KMS-11 (cell line): ENCODE results near the gene ATP5F1E.
A peak's percentile ranks its signal among the peaks of the same experiment; 100 is the strongest.

Source experiments
- H2AFZ ChIP-seq: fragments of 200-600 bp; sonication (generic); 2 replicates; pipeline ENCODE4 v1.6.1; 2016; ENCODE audit warnings: antibody characterized with exemption, mixed run types, low read depth
- H3K27ac ChIP-seq: fragments of 200-600 bp; sonication (generic); 2 replicates; pipeline ENCODE4 v1.6.1; 2016; ENCODE audit warnings: mild to moderate bottlenecking, mixed run types
- H3K27me3 ChIP-seq: fragments of 200-600 bp; sonication (generic); 2 replicates; pipeline ENCODE4 v1.6.1; 2017; ENCODE audit warnings: mild to moderate bottlenecking, low read depth, mixed run types, moderate library complexity; ENCODE audit not compliant: insufficient read depth
- H3K36me3 ChIP-seq: fragments of 200-600 bp; sonication (generic); 2 replicates; pipeline ENCODE4 v1.6.1; 2017; ENCODE audit warnings: mild to moderate bottlenecking, mixed run types; ENCODE audit not compliant: insufficient read depth
- H3K4me1 ChIP-seq: fragments of 200-600 bp; sonication (generic); 2 replicates; pipeline ENCODE4 v1.6.1; 2016; ENCODE audit warnings: mild to moderate bottlenecking, low read depth, mixed run types; ENCODE audit not compliant: poor library complexity, severe bottlenecking
- H3K4me2 ChIP-seq: fragments of 200-600 bp; sonication (generic); 2 replicates; pipeline ENCODE4 v1.7.0; 2016; ENCODE audit warnings: mild to moderate bottlenecking, mixed run types
- H3K4me3 ChIP-seq: fragments of 200-600 bp; sonication (generic); IDR thresholded peaks from 2 replicates; pipeline ENCODE4 v1.6.1; 2017; ENCODE audit warnings: low read depth, low read length, mixed read lengths; ENCODE audit not compliant: insufficient read depth
- H3K79me2 ChIP-seq: fragments of 200-600 bp; sonication (generic); 2 replicates; pipeline ENCODE4 v1.6.1; 2016; ENCODE audit warnings: low read depth, mixed run types; ENCODE audit not compliant: insufficient read depth
- H3K9ac ChIP-seq: fragments of 200-600 bp; sonication (generic); 2 replicates; pipeline ENCODE4 v1.6.1; 2016; ENCODE audit warnings: mild to moderate bottlenecking, mixed run types
- H4K20me1 ChIP-seq: fragments of 200-600 bp; sonication (generic); 2 replicates; pipeline ENCODE4 v1.6.1; 2016; ENCODE audit warnings: mild to moderate bottlenecking, mixed run types; ENCODE audit not compliant: insufficient read depth
- TF ChIP-seq, protein P1 (sequence below): fragments of 200-600 bp; sonication (generic); conservative IDR thresholded peaks from 2 replicates; pipeline ENCODE4 v1.6.1; 2017; ENCODE audit warnings: low read depth, mild to moderate bottlenecking, antibody characterized with exemption, low read length, moderate library complexity, mixed read lengths

The ATP5F1E gene

DNA sequence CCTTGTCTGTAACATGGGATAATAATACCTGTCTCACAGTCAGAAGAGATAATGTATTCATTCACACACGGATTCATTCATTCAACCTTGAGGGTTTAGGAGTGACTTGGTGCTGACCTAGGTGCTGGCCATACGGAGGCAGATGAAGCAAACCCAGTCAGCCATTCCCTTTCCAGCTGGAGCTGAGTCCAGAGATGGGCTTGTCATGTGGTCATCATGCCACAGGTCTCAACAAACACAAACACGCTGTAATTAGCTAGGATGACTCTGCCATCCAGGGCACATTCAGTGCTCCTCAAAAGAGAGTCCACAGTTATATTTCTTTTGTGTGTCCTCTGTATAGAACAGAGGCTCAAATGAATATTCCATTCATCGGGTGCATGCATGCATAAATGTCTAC, 29.9 kb upstream of the ATP5F1E start:
- TF ChIP-seq, protein P1, sequence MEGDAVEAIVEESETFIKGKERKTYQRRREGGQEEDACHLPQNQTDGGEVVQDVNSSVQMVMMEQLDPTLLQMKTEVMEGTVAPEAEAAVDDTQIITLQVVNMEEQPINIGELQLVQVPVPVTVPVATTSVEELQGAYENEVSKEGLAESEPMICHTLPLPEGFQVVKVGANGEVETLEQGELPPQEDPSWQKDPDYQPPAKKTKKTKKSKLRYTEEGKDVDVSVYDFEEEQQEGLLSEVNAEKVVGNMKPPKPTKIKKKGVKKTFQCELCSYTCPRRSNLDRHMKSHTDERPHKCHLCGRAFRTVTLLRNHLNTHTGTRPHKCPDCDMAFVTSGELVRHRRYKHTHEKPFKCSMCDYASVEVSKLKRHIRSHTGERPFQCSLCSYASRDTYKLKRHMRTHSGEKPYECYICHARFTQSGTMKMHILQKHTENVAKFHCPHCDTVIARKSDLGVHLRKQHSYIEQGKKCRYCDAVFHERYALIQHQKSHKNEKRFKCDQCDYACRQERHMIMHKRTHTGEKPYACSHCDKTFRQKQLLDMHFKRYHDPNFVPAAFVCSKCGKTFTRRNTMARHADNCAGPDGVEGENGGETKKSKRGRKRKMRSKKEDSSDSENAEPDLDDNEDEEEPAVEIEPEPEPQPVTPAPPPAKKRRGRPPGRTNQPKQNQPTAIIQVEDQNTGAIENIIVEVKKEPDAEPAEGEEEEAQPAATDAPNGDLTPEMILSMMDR = no peak
- Histone ChIP-seq H4K20me1 (no peaks in the 10 kb centered on the region), H3K36me3 (no peaks in the 10 kb centered on the region), H3K9ac (no peak overlapping the region), H3K79me2 (no peaks in the 10 kb centered on the region), H3K4me2 (no peak overlapping the region), H2AFZ (no peak overlapping the region), H3K27ac (no peak overlapping the region), H3K4me3 (no peak overlapping the region), H3K4me1 (no peaks in the 10 kb centered on the region), H3K27me3 (no peaks in the 10 kb centered on the region)

- no peak overlapping the region for H3K9ac ChIP-seq
- H3K79me2 ChIP-seq = no peaks in the 10 kb centered on the region
- H4K20me1 ChIP-seq = no peaks in the 10 kb centered on the region
- H3K27me3 ChIP-seq = no peaks in the 10 kb centered on the region
- no peak overlapping the region for H3K27ac ChIP-seq
- H3K4me2 ChIP-seq = no peak overlapping the region
- no peaks in the 10 kb centered on the region for H3K36me3 ChIP-seq
- H3K4me1 ChIP-seq = no peaks in the 10 kb centered on the region
- no peak overlapping the region for H3K4me3 ChIP-seq
- TF ChIP-seq, protein P1 = peak; percentile 31; the same call in 1 of the 2 replicates
- H2AFZ ChIP-seq = no peak overlapping the region
Measured at GRCh38 chr20:59055302-59055701, 23.2 kb upstream of the ATP5F1E start.

DNA sequence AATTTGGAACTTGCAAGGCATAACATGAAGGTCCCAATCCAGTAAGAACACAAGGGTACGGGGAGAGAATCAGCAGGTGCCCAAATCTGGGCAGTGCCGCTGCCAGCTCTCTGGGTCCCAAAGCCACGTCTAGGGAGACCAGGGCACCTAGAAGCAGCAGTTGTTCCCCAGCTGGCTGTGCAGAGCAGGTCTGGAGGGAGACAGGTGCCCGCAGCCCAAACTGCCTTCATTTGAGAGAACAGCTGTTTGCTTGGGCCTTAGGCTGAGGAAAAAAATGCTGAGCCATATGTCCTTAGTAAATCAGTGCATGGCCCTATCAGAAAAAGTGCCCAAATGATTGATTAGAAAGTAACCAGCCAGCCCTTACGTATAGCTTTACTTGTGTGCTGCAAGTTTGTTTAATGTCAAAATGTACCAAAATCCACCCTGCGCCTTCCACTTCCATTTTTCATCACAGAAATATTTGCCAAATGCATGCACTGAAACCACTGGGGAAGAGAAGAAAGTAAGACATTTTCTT, 19.6 kb upstream of the ATP5F1E start:
- Histone ChIP-seq H3K27ac (no peak overlapping the region), H3K9ac (no peak overlapping the region), H3K27me3 (no peaks in the 10 kb centered on the region), H3K4me1 (no peaks in the 10 kb centered on the region), H3K36me3 (no peaks in the 10 kb centered on the region), H3K79me2 (no peaks in the 10 kb centered on the region), H3K4me3 (no peak overlapping the region), H2AFZ (no peak overlapping the region), H3K4me2 (no peak overlapping the region), H4K20me1 (no peaks in the 10 kb centered on the region)
- TF ChIP-seq, protein P1 = no peak

DNA sequence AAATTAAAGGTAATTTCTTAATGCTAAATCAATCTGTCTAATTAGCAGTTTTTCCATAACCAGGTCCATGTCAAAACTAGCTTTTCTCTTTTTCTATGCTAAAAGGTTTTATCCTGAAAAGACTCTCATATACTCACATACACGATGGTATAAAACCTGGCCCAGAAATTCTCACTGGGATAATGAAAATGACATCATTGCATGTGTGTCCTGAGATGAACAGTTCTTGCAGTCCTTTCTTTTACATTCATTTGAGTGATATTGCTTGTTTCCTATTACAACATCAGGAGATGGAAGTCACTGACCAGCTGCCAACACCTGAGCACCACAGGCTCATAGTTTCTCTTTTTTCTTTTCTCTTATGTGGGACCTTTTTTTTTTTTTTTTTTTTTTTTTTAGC, 18.3 kb upstream of the ATP5F1E start:
- no peak overlapping the region for H3K4me3 ChIP-seq
- H3K79me2 ChIP-seq = no peaks in the 10 kb centered on the region
- no peaks in the 10 kb centered on the region for H4K20me1 ChIP-seq
- no peaks in the 10 kb centered on the region for H3K27me3 ChIP-seq
- H2AFZ ChIP-seq = no peak overlapping the region
- no peaks in the 10 kb centered on the region for H3K36me3 ChIP-seq
- no peak overlapping the region for H3K9ac ChIP-seq
- TF ChIP-seq, protein P1 = no peak
- no peak overlapping the region for H3K27ac ChIP-seq
- no peak overlapping the region for H3K4me2 ChIP-seq
- no peaks in the 10 kb centered on the region for H3K4me1 ChIP-seq
